ENCODE data around the gene KCNC1.

The KCNC1 gene

GRCh38 chr11:17775507-17776211 lies 41.1 kb downstream of the KCNC1 start:
- DNase-seq = no peak

DNA sequence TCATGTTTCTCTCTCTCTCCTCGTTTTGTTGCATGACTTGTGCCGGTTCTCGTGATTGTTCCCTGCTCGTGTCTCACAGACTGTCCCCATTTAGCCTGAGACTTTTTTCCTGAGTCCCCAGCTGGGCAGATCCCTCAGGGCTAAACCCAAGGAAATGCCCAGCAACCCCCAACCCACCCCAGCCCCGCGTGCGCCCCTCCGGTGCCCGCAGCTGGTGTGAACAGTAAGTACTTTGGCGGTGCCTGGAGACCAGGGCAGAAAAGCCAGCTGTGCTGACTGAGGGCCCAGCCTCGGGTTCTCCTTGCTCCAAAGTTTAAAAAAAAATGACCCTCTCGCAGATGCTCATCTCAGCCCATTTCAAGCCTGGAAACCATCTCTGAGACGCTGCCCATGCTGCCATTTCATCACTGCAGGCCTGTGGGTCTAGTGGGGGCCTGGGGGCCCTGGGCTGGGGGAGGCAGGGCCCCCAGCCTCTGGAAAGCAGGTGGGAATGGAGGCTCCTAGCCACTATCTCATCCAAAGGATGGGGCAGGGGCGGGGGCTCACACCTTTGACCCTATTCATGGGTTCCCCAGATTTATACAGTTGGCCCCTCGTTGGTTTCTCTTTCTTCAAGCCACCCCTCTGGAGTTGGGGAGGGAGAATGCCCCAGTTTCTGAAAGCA lies 41.8 kb downstream of the KCNC1 start:
- no peak for DNase-seq

- DNase-seq = no peak
Observed at GRCh38 chr11:17777086-17777737, 42.6 kb downstream of the KCNC1 start.

DNA sequence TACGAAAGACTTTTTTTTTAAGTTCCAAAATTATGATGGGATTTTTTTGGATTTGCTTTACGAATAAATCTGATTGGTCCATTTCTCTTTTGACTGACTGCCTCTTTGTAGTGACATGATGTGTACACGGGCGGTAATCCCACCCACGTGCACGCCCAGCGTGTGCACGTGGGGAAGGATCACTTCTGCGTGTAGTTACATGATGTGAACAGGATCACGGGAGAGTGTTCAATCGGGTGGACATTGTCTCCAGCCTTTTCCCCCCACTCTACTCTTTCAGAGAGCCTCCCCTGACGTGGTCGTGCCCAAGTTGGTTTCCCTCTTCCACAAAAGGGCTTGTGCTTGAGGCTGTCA lies 43.1 kb downstream of the KCNC1 start:
- no peak for DNase-seq

- no peak for DNase-seq
Observed at GRCh38 chr11:17778352-17778751, 43.8 kb downstream of the KCNC1 start.

DNA sequence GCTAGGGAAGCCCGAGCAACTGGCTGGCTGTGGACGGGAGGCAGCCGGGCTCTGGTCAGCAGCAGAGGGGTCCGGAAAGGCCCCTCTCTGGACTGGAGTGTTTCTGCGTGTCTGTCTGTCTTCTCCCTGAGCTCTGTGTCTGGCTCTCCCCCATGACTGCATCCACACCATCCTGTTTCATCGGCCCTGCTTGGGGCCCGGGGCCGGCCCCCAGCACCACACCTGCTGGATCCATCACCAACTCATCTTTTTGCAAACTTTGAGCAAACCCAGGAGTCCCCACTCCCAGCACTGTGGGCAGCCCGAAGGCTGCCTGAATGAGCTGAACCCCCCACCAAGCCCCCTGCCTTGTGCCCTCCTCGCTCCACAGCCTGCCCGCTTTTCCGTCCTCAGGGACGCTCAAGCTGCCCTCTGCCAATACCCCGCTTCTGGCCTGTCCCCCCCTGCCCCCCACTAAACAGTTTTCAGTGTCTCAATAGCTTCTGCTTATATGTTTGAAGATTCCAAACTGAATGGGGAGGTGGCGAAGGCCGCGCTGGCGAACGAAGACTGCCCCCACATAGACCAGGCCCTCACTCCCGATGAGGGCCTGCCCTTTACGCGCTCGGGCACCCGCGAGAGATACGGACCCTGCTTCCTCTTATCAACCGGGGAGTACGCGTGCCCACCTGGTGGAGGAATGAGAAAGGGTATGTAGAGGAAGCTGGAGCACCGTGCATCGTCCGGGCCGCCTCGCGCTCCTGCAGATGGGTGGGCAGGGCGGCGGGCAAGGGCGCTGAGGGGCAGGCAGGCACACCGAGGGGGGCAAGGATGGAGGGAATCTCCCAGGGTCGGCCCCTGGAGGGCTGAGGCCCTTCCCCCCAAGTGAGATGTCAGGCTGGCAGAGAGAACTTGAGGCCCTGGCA lies 44.6 kb downstream of the KCNC1 start:
- no peak for DNase-seq

- DNase-seq = no peak
Observed at GRCh38 chr11:17779861-17780594, 45.4 kb downstream of the KCNC1 start.

- no peak for DNase-seq
Observed at GRCh38 chr11:17780668-17781067, 46.1 kb downstream of the KCNC1 start.

DNA sequence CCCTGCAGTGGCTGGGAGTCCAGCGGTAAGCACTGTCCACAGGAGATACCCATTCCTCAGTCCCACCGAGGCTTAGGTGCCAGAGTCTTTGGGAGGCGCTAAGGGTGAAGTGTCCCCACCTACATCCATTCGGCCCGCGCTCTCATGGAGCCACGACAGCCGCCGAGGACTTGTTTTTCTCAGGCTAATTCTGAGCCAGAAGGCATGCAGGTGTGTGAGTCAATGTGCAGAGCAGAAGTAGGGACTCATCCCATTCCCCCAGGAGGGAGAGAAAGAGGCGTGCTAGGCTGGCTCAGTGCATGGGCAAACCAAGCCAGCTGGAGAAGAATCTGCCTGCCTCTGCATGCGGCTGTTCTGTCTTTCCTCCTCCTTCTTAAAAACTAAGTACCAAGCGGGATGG lies 46.6 kb downstream of the KCNC1 start:
- DNase-seq = no peak

DNA sequence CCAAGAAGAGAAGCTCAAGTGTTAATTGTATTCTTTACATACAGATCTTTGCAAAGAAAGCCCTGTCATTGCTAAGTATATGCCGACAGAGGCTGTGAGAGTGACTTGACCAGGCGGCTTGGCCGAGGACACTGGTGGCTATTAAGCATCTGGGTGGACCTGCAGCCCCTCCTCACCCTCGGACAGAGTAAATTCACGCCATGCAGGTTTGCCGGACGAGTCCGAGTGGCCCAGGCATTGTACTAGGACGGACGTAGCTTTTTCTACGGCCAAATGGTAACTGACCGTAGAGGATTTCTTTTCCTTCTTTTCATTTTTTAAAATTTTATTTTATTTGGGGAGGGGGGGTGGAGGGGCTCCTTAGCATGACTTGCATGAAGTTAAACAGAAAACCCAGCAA lies 47.0 kb downstream of the KCNC1 start:
- no peak for DNase-seq

DNA sequence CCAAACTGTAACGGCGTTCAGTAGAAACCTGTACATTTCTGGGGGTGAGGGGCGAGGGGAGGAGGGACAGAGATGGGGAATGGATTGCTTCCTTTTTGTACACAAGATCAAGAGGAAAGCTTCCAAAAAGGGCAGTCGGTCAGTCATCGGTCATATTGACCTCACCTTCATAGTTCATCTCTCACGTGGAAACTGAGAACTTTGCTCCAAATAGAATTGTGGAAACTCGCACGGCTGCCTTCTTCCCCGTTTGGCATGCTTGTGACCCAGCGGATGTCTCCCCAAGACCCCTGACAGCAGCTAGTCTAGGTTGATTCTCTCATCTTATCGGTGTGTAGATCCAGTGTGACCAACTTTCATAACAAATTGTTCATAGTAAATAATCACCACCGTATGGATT lies 47.6 kb downstream of the KCNC1 start:
- no peak for DNase-seq

- no peak for DNase-seq
Observed at GRCh38 chr11:17782603-17783337, 48.2 kb downstream of the KCNC1 start.

DNA sequence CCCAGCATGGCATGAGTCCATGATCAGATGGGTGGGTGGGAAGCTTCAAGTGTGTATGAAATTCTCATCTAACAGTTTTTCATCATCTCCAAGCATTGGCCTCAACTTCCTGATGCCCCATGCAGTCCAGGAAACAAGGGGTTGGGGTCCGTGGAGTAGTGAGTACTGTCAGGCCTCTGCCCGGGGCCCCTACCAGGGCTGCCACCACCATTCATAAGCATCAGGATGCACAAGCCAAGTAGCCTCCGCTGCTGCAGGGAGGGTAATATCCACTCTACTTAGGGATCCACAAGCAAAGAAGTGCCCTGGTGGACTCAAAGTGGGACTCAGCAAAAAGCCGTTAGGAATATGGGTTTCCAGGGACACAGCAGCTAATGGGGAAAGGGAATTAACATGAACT lies 49.3 kb downstream of the KCNC1 start:
- no peak for DNase-seq

- no peak for DNase-seq
Observed at GRCh38 chr11:17786824-17787525, 52.4 kb downstream of the KCNC1 start.

DNA sequence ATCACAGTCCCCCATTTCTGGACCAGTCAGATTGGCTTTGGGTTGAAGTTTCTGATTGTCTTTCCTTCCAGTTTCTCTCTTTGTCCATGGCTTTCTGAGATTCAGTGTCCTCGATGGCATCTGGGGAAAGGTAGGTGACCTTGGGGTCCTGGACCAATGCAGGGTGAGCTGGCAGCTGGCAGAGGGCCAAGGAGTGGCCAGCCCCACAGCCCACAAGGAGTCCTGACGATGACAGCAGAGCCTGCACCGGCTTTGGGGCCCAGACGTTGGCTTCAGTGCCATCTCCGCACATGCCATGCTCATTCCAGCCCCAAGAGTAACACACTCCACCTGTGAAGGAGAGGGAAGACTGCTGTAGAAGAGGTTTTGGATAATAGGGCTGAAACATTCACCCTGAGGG lies 53.5 kb downstream of the KCNC1 start:
- no peak for DNase-seq

GRCh38 chr11:17790453-17790852 lies 55.9 kb downstream of the KCNC1 start:
- no peak for DNase-seq

DNA sequence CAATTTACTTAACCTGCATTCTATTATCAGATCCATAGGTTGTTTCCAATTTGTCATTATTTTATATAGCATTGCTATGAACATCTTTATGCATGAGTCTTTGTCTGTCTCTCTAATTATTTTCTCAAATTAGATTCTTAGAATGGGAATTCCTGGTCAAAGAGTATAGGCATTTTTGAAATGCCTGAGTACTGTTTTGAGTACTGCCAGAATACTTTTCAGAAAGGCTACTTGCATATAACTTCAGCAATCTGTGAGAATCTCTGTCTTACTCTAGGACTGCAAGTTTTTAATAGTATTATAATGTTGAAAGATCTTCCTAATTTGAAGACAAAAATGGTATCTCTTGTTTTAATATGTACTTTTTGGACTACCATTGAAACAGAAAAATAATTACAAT lies 56.6 kb downstream of the KCNC1 start:
- no peak for DNase-seq

DNA sequence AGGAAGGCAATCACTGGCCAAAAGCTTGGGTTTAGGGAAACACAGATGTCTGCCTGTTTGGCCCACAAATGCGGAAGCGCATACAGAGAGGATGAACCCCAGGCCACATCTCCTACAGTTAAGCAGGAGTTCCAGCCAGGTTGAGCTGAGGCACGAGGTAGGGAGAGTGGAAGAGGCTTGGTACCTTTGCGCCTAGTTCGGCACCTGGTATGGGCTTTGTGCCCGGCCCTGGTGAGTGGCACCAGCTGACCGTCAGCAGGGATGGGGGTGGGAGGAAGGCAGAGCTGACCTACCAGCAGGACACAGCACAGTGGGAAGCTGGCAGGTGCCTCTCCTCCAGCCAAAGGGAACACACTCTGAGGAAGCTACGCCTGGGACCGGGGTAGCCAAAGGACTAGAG lies 57.6 kb downstream of the KCNC1 start:
- no peak for DNase-seq

GRCh38 chr11:17793642-17794170 lies 59.1 kb downstream of the KCNC1 start:
- DNase-seq = no peak

- DNase-seq = no peak
Observed at GRCh38 chr11:17794981-17795380, 60.4 kb downstream of the KCNC1 start.

GRCh38 chr11:17796154-17796553 lies 61.6 kb downstream of the KCNC1 start:
- no peak for DNase-seq
